ENCODE results near the gene CD40. TPM values are rescaled to one million over a fixed set of nuclear protein-coding genes. Genes with fewer than 3 reads are reported as not detected.

CD40 gene
- polyA plus RNA-seq, 2 of the 4 experiments (the other 2 are of a cell fraction): 4.9 to 5.2 TPM

DNA sequence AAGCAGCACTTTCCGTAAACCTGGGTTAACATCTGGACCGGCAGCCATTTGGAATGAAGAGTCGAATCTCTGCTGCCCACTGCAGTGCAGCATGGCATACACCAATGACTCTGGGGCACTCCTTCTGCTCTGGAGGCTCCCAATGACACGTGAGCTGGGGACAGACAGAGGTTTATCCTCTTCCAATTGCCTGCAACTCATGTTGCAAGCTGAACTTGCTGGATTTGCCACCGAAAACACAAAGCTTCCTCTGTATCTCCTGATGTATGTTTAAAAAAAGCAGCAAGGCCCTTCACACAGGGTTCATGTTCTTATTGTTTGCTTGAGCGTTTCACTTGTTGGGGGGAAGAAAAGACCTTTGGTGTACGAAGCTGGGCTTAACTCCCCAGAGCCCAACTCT lies 39.2 kb upstream of the CD40 start:
- Histone ChIP-seq H3K4me2 (no peak overlapping the region), H3K4me1 (peaks cover under 1% of the 10 kb centered on the region; the same call in 1 of the 3 replicates), H3K4me3 (no peak overlapping the region), H3K27ac (no peak overlapping the region), H3K9me3 (no peaks in the 10 kb centered on the region)
- 93% methylated on average over 7 of the region's 7 CpGs for WGBS (ENCODE audit: missing lambda C conversion rate)
- ATAC-seq (no peak), FAIRE-seq (no peak), DNase-seq (ENCODE audit: low read depth in 1 of 2, low spot score in 1 of 2) (no peak)
- no peak for TF ChIP-seq JUN (IDR thresholded peaks at IDR 0.05)
- no peak for TF ChIP-seq SMC3 (IDR thresholded peaks at IDR 0.05)
- TF ChIP-seq HDAC2 (IDR thresholded peaks at IDR 0.05): no peak
- TF ChIP-seq PHF8 (IDR thresholded peaks at IDR 0.05; ENCODE audit: borderline replicate concordance, low read depth): no peak
- TF ChIP-seq, protein P1, sequence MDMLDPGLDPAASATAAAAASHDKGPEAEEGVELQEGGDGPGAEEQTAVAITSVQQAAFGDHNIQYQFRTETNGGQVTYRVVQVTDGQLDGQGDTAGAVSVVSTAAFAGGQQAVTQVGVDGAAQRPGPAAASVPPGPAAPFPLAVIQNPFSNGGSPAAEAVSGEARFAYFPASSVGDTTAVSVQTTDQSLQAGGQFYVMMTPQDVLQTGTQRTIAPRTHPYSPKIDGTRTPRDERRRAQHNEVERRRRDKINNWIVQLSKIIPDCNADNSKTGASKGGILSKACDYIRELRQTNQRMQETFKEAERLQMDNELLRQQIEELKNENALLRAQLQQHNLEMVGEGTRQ (IDR thresholded peaks at IDR 0.05): no peak
- no peak for TF ChIP-seq CBX8 (IDR thresholded peaks at IDR 0.05)
- no peak for TF ChIP-seq RNF2 (IDR thresholded peaks at IDR 0.05; ENCODE audit: borderline replicate concordance, low read depth)
- TF ChIP-seq CHD4 (IDR thresholded peaks at IDR 0.05; ENCODE audit: borderline replicate concordance): no peak
- no peak for TF ChIP-seq RFX5 (IDR thresholded peaks at IDR 0.05)
- no peak for TF ChIP-seq ZSCAN20 (CRISPR knock-in tag; IDR thresholded peaks at IDR 0.05)
- TF ChIP-seq POLR2AphosphoS2 (conservative IDR thresholded peaks at IDR 0.05; ENCODE audit: low read length): no peak
- TF ChIP-seq, protein P2, sequence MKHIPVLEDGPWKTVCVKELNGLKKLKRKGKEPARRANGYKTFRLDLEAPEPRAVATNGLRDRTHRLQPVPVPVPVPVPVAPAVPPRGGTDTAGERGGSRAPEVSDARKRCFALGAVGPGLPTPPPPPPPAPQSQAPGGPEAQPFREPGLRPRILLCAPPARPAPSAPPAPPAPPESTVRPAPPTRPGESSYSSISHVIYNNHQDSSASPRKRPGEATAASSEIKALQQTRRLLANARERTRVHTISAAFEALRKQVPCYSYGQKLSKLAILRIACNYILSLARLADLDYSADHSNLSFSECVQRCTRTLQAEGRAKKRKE (CRISPR knock-in tag; IDR thresholded peaks at IDR 0.05; ENCODE audit: low read depth): no peak
- no peak for TF ChIP-seq CEBPB (IDR thresholded peaks at IDR 0.05)
- TF ChIP-seq TFCP2L1 (CRISPR knock-in tag; IDR thresholded peaks at IDR 0.05): no peak
- TF ChIP-seq MAZ (IDR thresholded peaks at IDR 0.05; ENCODE audit: borderline replicate concordance, low read depth, low read length): no peak
- TF ChIP-seq, protein P3, sequence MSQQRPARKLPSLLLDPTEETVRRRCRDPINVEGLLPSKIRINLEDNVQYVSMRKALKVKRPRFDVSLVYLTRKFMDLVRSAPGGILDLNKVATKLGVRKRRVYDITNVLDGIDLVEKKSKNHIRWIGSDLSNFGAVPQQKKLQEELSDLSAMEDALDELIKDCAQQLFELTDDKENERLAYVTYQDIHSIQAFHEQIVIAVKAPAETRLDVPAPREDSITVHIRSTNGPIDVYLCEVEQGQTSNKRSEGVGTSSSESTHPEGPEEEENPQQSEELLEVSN (IDR thresholded peaks at IDR 0.05; ENCODE audit: borderline replicate concordance, low read depth): no peak
- TF ChIP-seq, protein P4, sequence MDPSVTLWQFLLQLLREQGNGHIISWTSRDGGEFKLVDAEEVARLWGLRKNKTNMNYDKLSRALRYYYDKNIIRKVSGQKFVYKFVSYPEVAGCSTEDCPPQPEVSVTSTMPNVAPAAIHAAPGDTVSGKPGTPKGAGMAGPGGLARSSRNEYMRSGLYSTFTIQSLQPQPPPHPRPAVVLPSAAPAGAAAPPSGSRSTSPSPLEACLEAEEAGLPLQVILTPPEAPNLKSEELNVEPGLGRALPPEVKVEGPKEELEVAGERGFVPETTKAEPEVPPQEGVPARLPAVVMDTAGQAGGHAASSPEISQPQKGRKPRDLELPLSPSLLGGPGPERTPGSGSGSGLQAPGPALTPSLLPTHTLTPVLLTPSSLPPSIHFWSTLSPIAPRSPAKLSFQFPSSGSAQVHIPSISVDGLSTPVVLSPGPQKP (IDR thresholded peaks at IDR 0.05; ENCODE audit: low read depth, low read length): no peak
- TF ChIP-seq, protein P5, sequence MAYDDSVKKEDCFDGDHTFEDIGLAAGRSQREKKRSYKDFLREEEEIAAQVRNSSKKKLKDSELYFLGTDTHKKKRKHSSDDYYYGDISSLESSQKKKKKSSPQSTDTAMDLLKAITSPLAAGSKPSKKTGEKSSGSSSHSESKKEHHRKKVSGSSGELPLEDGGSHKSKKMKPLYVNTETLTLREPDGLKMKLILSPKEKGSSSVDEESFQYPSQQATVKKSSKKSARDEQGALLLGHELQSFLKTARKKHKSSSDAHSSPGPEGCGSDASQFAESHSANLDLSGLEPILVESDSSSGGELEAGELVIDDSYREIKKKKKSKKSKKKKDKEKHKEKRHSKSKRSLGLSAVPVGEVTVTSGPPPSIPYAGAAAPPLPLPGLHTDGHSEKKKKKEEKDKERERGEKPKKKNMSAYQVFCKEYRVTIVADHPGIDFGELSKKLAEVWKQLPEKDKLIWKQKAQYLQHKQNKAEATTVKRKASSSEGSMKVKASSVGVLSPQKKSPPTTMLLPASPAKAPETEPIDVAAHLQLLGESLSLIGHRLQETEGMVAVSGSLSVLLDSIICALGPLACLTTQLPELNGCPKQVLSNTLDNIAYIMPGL (CRISPR knock-in tag; IDR thresholded peaks at IDR 0.05; ENCODE audit: borderline replicate concordance): no peak
- TF ChIP-seq, protein P6, sequence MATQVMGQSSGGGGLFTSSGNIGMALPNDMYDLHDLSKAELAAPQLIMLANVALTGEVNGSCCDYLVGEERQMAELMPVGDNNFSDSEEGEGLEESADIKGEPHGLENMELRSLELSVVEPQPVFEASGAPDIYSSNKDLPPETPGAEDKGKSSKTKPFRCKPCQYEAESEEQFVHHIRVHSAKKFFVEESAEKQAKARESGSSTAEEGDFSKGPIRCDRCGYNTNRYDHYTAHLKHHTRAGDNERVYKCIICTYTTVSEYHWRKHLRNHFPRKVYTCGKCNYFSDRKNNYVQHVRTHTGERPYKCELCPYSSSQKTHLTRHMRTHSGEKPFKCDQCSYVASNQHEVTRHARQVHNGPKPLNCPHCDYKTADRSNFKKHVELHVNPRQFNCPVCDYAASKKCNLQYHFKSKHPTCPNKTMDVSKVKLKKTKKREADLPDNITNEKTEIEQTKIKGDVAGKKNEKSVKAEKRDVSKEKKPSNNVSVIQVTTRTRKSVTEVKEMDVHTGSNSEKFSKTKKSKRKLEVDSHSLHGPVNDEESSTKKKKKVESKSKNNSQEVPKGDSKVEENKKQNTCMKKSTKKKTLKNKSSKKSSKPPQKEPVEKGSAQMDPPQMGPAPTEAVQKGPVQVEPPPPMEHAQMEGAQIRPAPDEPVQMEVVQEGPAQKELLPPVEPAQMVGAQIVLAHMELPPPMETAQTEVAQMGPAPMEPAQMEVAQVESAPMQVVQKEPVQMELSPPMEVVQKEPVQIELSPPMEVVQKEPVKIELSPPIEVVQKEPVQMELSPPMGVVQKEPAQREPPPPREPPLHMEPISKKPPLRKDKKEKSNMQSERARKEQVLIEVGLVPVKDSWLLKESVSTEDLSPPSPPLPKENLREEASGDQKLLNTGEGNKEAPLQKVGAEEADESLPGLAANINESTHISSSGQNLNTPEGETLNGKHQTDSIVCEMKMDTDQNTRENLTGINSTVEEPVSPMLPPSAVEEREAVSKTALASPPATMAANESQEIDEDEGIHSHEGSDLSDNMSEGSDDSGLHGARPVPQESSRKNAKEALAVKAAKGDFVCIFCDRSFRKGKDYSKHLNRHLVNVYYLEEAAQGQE (IDR thresholded peaks at IDR 0.05): no peak
- ChIA-PET CTCF (interaction anchor here (0.6 to 3.8 kb wide), 8 partner anchors 10 to 92 kb away, joined by 3 to 18 read pairs (median 4); no protein-coding TSS in a partner anchor), POLR2A (no interaction called here)

All from A549 (cell line).